GM18517 (cell line): ENCODE measurements around the gene XCL2.

Source experiments
- ATAC-seq: cut with Tn5 transposase; IDR thresholded peaks from one replicate; pipeline ENCODE4 v1.9.1; 2021; ENCODE audit warnings: mild to moderate bottlenecking, moderate library complexity; ENCODE audit not compliant: unreplicated experiment

The XCL2 gene

GRCh38 chr1:168518813-168519212 is 25.0 kb downstream of the XCL2 start:
- no peak for ATAC-seq

GRCh38 chr1:168518201-168518689 is 25.6 kb downstream of the XCL2 start:
- ATAC-seq, result no peak

- no peak for ATAC-seq
Measured at GRCh38 chr1:168514455-168514854, 29.3 kb downstream of the XCL2 start.

GRCh38 chr1:168513656-168514404 is 30.0 kb downstream of the XCL2 start:
- ATAC-seq, result no peak

- ATAC-seq, result no peak
Measured at GRCh38 chr1:168512864-168513595, 30.8 kb downstream of the XCL2 start.

- ATAC-seq, result peak; percentile 72
Measured at GRCh38 chr1:168509875-168510791, 33.7 kb downstream of the XCL2 start.

- no peak for ATAC-seq
Measured at GRCh38 chr1:168509210-168509609, 34.6 kb downstream of the XCL2 start.

- no peak for ATAC-seq
Measured at GRCh38 chr1:168507828-168508227, 36.0 kb downstream of the XCL2 start.

- no peak for ATAC-seq
Measured at GRCh38 chr1:168507231-168507630, 36.6 kb downstream of the XCL2 start.

GRCh38 chr1:168506204-168506819 is 37.5 kb downstream of the XCL2 start:
- no peak for ATAC-seq

GRCh38 chr1:168505006-168505405 is 38.8 kb downstream of the XCL2 start:
- ATAC-seq, result no peak

GRCh38 chr1:168504064-168504837 is 39.5 kb downstream of the XCL2 start:
- no peak for ATAC-seq

GRCh38 chr1:168499688-168500049 is 44.1 kb downstream of the XCL2 start:
- ATAC-seq, result no peak

GRCh38 chr1:168498956-168499687 is 44.7 kb downstream of the XCL2 start:
- ATAC-seq, result no peak

GRCh38 chr1:168498159-168498631 is 45.6 kb downstream of the XCL2 start:
- ATAC-seq, result no peak

- no peak for ATAC-seq
Measured at GRCh38 chr1:168497376-168497950, 46.3 kb downstream of the XCL2 start.

- no peak for ATAC-seq
Measured at GRCh38 chr1:168491527-168492164, 52.2 kb downstream of the XCL2 start.
